ENCODE measurements around the gene STMND1.

DNA sequence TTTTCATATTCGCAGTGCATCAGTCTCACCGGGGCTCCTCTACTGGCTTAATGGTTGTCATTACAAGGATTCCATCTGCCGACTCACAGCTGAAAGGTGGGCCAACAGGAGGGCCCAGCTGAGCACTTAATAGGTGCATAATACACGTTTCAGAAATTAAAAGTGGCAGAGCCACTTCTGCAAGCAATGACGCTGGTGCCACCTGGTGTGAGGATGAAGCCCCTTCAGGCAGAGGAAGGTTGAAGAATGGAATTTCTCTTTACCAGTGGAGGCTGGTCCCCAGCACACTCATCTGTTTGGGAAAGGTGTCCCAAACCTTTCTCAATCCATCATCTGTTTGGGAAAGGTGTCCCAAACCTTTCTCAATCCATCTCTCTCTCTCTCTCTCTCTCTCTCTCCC lies 8.2 kb upstream of the STMND1 start:
- no peak for TF ChIP-seq ESRRA (IDR thresholded peaks at IDR 0.05; ENCODE audit: borderline replicate concordance, low read length)
- TF ChIP-seq, protein P1, sequence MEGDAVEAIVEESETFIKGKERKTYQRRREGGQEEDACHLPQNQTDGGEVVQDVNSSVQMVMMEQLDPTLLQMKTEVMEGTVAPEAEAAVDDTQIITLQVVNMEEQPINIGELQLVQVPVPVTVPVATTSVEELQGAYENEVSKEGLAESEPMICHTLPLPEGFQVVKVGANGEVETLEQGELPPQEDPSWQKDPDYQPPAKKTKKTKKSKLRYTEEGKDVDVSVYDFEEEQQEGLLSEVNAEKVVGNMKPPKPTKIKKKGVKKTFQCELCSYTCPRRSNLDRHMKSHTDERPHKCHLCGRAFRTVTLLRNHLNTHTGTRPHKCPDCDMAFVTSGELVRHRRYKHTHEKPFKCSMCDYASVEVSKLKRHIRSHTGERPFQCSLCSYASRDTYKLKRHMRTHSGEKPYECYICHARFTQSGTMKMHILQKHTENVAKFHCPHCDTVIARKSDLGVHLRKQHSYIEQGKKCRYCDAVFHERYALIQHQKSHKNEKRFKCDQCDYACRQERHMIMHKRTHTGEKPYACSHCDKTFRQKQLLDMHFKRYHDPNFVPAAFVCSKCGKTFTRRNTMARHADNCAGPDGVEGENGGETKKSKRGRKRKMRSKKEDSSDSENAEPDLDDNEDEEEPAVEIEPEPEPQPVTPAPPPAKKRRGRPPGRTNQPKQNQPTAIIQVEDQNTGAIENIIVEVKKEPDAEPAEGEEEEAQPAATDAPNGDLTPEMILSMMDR (IDR thresholded peaks at IDR 0.05), result peak; percentile 23; the same call in 1 of the 3 replicates
- no peak for TF ChIP-seq BHLHE40 (IDR thresholded peaks at IDR 0.05; ENCODE audit: low read depth, low read length)
- TF ChIP-seq, protein P2, sequence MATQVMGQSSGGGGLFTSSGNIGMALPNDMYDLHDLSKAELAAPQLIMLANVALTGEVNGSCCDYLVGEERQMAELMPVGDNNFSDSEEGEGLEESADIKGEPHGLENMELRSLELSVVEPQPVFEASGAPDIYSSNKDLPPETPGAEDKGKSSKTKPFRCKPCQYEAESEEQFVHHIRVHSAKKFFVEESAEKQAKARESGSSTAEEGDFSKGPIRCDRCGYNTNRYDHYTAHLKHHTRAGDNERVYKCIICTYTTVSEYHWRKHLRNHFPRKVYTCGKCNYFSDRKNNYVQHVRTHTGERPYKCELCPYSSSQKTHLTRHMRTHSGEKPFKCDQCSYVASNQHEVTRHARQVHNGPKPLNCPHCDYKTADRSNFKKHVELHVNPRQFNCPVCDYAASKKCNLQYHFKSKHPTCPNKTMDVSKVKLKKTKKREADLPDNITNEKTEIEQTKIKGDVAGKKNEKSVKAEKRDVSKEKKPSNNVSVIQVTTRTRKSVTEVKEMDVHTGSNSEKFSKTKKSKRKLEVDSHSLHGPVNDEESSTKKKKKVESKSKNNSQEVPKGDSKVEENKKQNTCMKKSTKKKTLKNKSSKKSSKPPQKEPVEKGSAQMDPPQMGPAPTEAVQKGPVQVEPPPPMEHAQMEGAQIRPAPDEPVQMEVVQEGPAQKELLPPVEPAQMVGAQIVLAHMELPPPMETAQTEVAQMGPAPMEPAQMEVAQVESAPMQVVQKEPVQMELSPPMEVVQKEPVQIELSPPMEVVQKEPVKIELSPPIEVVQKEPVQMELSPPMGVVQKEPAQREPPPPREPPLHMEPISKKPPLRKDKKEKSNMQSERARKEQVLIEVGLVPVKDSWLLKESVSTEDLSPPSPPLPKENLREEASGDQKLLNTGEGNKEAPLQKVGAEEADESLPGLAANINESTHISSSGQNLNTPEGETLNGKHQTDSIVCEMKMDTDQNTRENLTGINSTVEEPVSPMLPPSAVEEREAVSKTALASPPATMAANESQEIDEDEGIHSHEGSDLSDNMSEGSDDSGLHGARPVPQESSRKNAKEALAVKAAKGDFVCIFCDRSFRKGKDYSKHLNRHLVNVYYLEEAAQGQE (IDR thresholded peaks at IDR 0.05), result no peak
- TF ChIP-seq CEBPB (IDR thresholded peaks at IDR 0.05), result no peak
